ENCODE measurements around the gene DYNC1H1. TPM values are rescaled to one million over a fixed set of nuclear protein-coding genes. Genes with fewer than 3 reads are reported as not detected.

Gene DYNC1H1
- total and polyA plus RNA-seq, 7 donors: 117 to 634 (median 332) TPM

DNA sequence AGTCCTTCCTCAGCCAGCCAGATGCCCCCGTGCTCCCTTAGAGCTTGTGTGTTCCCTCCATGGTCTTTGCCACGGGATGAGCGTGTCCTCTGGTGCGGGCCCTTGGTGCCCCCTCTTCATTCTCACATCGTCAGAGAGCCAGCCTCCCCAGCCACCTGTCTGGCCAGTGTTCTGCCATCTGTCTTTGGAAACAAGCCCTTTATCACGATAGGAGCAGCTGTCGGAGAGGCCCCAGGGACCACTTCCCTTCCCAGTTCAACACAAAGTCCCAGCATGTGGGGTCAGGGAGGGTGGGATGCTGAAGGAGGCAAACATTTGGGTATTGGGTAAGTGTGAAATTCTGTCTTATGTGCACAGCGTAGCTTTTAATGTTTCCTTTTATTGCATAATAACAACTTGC is 44.5 kb downstream of the DYNC1H1 start:
- Histone ChIP-seq H3K27me3 (ENCODE audit: insufficient read depth in 3 of 3, low read length in 2 of 3) (no peaks in the 10 kb centered on the region), H3K4me1 (no peaks in the 10 kb centered on the region), H3K27ac (no peak overlapping the region), H3K36me3 (ENCODE audit: insufficient read depth in 1 of 2, low read depth in 1 of 2) (peaks cover 12 to 100% of the 10 kb centered on the region in 2 donors), H3K4me3 (no peak overlapping the region), H3K9me3 (no peaks in the 10 kb centered on the region)
- ATAC-seq: no peak
- 63 to 72% (median 65%) methylated on average over 8 of the region's 8 CpGs for WGBS, 3 donors
- no peak for DNase-seq
- TF ChIP-seq, protein P1, sequence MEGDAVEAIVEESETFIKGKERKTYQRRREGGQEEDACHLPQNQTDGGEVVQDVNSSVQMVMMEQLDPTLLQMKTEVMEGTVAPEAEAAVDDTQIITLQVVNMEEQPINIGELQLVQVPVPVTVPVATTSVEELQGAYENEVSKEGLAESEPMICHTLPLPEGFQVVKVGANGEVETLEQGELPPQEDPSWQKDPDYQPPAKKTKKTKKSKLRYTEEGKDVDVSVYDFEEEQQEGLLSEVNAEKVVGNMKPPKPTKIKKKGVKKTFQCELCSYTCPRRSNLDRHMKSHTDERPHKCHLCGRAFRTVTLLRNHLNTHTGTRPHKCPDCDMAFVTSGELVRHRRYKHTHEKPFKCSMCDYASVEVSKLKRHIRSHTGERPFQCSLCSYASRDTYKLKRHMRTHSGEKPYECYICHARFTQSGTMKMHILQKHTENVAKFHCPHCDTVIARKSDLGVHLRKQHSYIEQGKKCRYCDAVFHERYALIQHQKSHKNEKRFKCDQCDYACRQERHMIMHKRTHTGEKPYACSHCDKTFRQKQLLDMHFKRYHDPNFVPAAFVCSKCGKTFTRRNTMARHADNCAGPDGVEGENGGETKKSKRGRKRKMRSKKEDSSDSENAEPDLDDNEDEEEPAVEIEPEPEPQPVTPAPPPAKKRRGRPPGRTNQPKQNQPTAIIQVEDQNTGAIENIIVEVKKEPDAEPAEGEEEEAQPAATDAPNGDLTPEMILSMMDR (IDR thresholded peaks at IDR 0.05): no peak
- intact Hi-C loops (cut with DNase I): no loop called here

DNA sequence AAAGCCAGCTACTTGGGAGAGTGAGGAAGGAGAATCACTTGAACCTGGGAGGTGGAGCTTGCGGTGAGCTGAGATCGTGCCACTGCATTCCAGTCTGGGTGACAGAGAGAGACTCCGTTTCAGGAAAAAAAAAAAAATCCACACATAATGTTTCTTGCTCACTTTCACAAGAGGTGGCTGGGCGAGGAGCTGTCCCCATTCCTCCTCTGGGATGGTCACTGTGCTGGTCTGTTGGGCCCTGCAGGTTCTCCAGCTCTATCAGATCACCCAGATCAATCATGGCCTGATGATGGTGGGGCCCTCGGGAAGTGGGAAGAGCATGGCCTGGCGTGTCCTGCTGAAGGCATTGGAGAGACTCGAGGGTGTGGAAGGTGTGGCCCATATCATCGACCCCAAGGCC is 47.3 kb downstream of the DYNC1H1 start:
- intact Hi-C loops (cut with DNase I): no loop called here
- no peak for ATAC-seq

DNA sequence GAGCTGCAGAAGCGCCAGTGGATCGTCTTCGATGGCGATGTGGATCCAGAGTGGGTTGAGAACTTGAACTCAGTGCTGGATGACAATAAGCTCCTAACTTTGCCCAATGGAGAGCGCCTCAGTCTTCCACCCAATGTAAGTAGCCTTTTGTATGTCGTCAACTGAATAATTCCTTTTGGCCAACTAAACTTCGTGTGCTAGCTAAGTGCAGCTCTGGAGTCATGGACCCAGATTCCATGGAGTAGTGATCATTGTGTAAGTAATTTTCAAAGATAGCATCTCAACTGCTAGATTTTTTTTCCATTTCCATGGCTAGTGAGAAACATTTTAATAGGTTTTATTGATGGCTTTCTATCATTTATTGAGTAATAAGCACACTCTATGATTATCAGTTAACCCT is 48.0 kb downstream of the DYNC1H1 start:
- 96% methylated on average over 7 of the region's 7 CpGs for WGBS, 3 donors
- Histone ChIP-seq H3K9me3 (no peaks in the 10 kb centered on the region), H3K36me3 (ENCODE audit: insufficient read depth in 1 of 2, low read depth in 1 of 2) (peaks cover 20 to 100% of the 10 kb centered on the region in 2 donors), H3K27me3 (ENCODE audit: insufficient read depth in 3 of 3, low read length in 2 of 3) (no peaks in the 10 kb centered on the region), H3K4me1 (no peaks in the 10 kb centered on the region), H3K4me3 (no peak overlapping the region), H3K27ac (no peak overlapping the region)
- DNase-seq (no peak), ATAC-seq (no peak)
- TF ChIP-seq, protein P1 (IDR thresholded peaks at IDR 0.05): no peak
- intact Hi-C loops (cut with DNase I): no loop called here

More for the DNA sequence above, 47.3 kb downstream of the DYNC1H1 start:
- H3K4me1 ChIP-seq: no peaks in the 10 kb centered on the region
- no peak for DNase-seq
- H3K27me3 ChIP-seq (ENCODE audit: insufficient read depth in 3 of 3, low read length in 2 of 3): no peaks in the 10 kb centered on the region
- WGBS, 3 donors: 89 to 93% (median 90%) methylated on average over 8 of the region's 8 CpGs
- H3K9me3 ChIP-seq: no peaks in the 10 kb centered on the region
- TF ChIP-seq, protein P1 (IDR thresholded peaks at IDR 0.05): no peak
- H3K27ac ChIP-seq: no peak overlapping the region
- H3K36me3 ChIP-seq (ENCODE audit: insufficient read depth in 1 of 2, low read depth in 1 of 2): peaks cover 17 to 100% of the 10 kb centered on the region in 2 donors
- no peak overlapping the region for H3K4me3 ChIP-seq

DNA sequence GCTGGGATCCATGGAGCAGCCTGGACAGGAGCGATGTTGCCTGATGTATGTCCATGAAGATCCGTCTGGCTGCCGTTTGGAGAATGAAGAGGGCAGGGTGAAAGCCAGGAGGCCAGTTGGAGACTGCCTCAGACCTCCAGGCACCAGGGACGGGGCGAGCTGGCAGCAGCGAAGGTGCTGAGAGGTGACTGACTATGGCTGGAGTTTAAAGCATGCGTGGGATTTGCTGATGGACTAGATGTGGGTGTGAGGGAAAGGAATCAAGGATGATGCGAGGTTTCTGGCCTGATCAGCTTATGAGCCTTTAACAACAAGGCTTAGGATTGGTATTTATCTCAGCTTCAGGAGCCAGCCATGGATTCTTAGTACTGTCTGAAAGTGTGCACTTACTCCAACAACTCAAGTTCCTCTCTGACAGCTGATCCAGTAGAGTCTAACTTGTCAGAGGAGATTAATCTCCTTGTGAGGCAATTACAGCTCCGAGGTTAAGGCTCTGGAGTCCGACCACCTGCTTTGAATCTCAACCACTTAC is 49.4 kb downstream of the DYNC1H1 start:
- 78 to 86% (median 84%) methylated on average over 10 of the region's 10 CpGs for WGBS, 3 donors
- H3K4me1 ChIP-seq: no peaks in the 10 kb centered on the region
- intact Hi-C loops (cut with DNase I): no loop called here
- DNase-seq: peak in 1 of 2 donors; percentile 47
- no peaks in the 10 kb centered on the region for H3K27me3 ChIP-seq (ENCODE audit: insufficient read depth in 3 of 3, low read length in 2 of 3)
- H3K4me3 ChIP-seq: no peak overlapping the region
- ATAC-seq: peak in 2 of 4 donors; percentile 63 to 92
- peaks cover 18 to 100% of the 10 kb centered on the region in 2 donors for H3K36me3 ChIP-seq (ENCODE audit: insufficient read depth in 1 of 2, low read depth in 1 of 2)
- no peak overlapping the region for H3K27ac ChIP-seq
- TF ChIP-seq, protein P1 (IDR thresholded peaks at IDR 0.05): no peak
- no peaks in the 10 kb centered on the region for H3K9me3 ChIP-seq

All from psoas muscle (tissue), 8 donors.